MCF 10A (cell line): ENCODE measurements around the gene URAD. TPM values are rescaled to one million over a fixed set of nuclear protein-coding genes. Genes with fewer than 3 reads are reported as not detected.

Experiments used
- BruUV-seq: library from RNA; stranded (reverse); fragments of 400-500 nt; replicated peaks from 2 replicates; lab custom pipeline; 2021; lab: Mats Ljungman, UMichigan
- CTCF ChIA-PET: fragments of 300-600 bp; sonication (Branson Sonifier 250); formaldehyde crosslinking; extraction: SDS; loops from one replicate; lab custom pipeline; 2021; ENCODE audit warnings: antibody characterized with exemption, inconsistent platforms; lab: Yijun Ruan, JAX
- POLR2A ChIA-PET: fragments of 300-600, 350-650 bp; sonication (Branson Sonifier 250); formaldehyde crosslinking; extraction: SDS; loops from one replicate; lab custom pipeline; 2020; ENCODE audit warnings: antibody characterized with exemption, inconsistent platforms; lab: Yijun Ruan, JAX
- DNase-seq: peaks from one replicate; pipeline ENCODE4 v3.0.0-alpha.2; 2018; ENCODE audit not compliant: unreplicated experiment
- H3K27ac Mint-ChIP-seq: one replicate; pipeline ENCODE4 v1.8.0; 2022; ENCODE audit warnings: mild to moderate bottlenecking, low read depth, mixed read lengths; ENCODE audit not compliant: unreplicated experiment
- H3K27me3 Mint-ChIP-seq: one replicate; pipeline ENCODE4 v1.8.0; 2022; ENCODE audit warnings: mixed read lengths; ENCODE audit not compliant: insufficient read depth, unreplicated experiment
- H3K36me3 Mint-ChIP-seq: one replicate; pipeline ENCODE4 v1.8.0; 2022; ENCODE audit warnings: mild to moderate bottlenecking, moderate library complexity, mixed read lengths; ENCODE audit not compliant: insufficient read depth, unreplicated experiment
- H3K4me1 Mint-ChIP-seq: one replicate; pipeline ENCODE4 v1.8.0; 2022; ENCODE audit warnings: mixed read lengths; ENCODE audit not compliant: insufficient read depth, unreplicated experiment
- H3K4me3 Mint-ChIP-seq: one replicate; pipeline ENCODE4 v1.8.0; 2022; ENCODE audit warnings: mild to moderate bottlenecking, moderate library complexity, mixed read lengths; ENCODE audit not compliant: unreplicated experiment
- H3K9me3 Mint-ChIP-seq: one replicate; pipeline ENCODE4 v1.8.0; 2022; ENCODE audit warnings: mixed read lengths; ENCODE audit not compliant: unreplicated experiment
- CTCF ChIP-seq: fragments of 200-600 bp; IDR thresholded peaks from one replicate; pipeline ENCODE4 v1.8.0; 2022; ENCODE audit warnings: antibody characterized with exemption, mild to moderate bottlenecking; ENCODE audit not compliant: unreplicated experiment
- intact Hi-C: fragments of 100-400 bp; cut with micrococcal nuclease; formaldehyde crosslinking; loops from 2 replicates; pipeline ENCODE4 v1.14.1; 2022
- total RNA-seq: library from RNA; stranded (reverse); gene quantifications from 2 replicates; pipeline ENCODE4 v1.2.3, GENCODE V29; 2022

Gene URAD
- total RNA-seq, 1 experiment from 2014 or later, result not detected

- H3K4me1 Mint-ChIP-seq, result no peaks in the 10 kb centered on the region
Measured at GRCh38 chr13:27966641-27967202, 21.8 kb downstream of the URAD start.

GRCh38 chr13:27965740-27966640 is 22.5 kb downstream of the URAD start:
- Mint-ChIP-seq H3K27ac (no peak overlapping the region), H3K27me3 (peaks cover 41% of the 10 kb centered on the region), H3K36me3 (peaks cover 6% of the 10 kb centered on the region), H3K4me1 (no peaks in the 10 kb centered on the region), H3K9me3 (no peaks in the 10 kb centered on the region), H3K4me3 (no peak overlapping the region)
- intact Hi-C loops, result no loop called here
- ChIA-PET POLR2A (no interaction called here), CTCF (interaction anchor here (2.9 kb wide), 1 partner anchor 140 kb away, joined by 12 read pairs; no protein-coding TSS in a partner anchor)
- no peak for TF ChIP-seq CTCF
- DNase-seq, result no peak
- BruUV-seq, result no TSS peak

More at GRCh38 chr13:27966641-27967202, 21.8 kb downstream of the URAD start:
- Mint-ChIP-seq H3K36me3 (peaks cover 6% of the 10 kb centered on the region), H3K9me3 (no peaks in the 10 kb centered on the region), H3K27me3 (peaks cover 41% of the 10 kb centered on the region), H3K4me3 (no peak overlapping the region), H3K27ac (no peak overlapping the region)
- BruUV-seq, result no TSS peak
- ChIA-PET POLR2A (no interaction called here), CTCF (interaction anchor here (0.6 to 2.9 kb wide), 2 partner anchors 141 to 196 kb away, joined by 3 to 12 read pairs; no protein-coding TSS in a partner anchor)
- no peak for TF ChIP-seq CTCF
- intact Hi-C loops, result no loop called here
- no peak for DNase-seq

- H3K4me3 Mint-ChIP-seq, result no peak overlapping the region
- no TSS peak for BruUV-seq
- no peak for DNase-seq
Measured at GRCh38 chr13:27965343-27965739, 23.2 kb downstream of the URAD start.

More at GRCh38 chr13:27965343-27965739, 23.2 kb downstream of the URAD start:
- no peaks in the 10 kb centered on the region for H3K9me3 Mint-ChIP-seq
- CTCF ChIA-PET, result interaction anchor here (2.9 kb wide), 1 partner anchor 139 kb away, joined by 12 read pairs; no protein-coding TSS in a partner anchor
- POLR2A ChIA-PET, result no interaction called here
- H3K4me1 Mint-ChIP-seq, result no peaks in the 10 kb centered on the region
- TF ChIP-seq CTCF, result no peak
- no peak overlapping the region for H3K27ac Mint-ChIP-seq
- intact Hi-C loops, result no loop called here
- H3K27me3 Mint-ChIP-seq, result peaks cover 35% of the 10 kb centered on the region
- peaks cover 6% of the 10 kb centered on the region for H3K36me3 Mint-ChIP-seq
